Endothelial cell (in vitro differentiated cells): ENCODE measurements around the gene IFT22. TPM values are rescaled to one million over a fixed set of nuclear protein-coding genes. Genes with fewer than 3 reads are reported as not detected.
"Not testable (repeated sequence)": the region's sequence is repeated elsewhere in the genome, so short reads cannot be mapped to it uniquely, and the experiment has no call there.

ENCODE experiments used
- DNase-seq: peaks from one replicate; pipeline ENCODE4 v3.0.0; 2021; ENCODE audit warnings: low spot score
- H3K27ac Mint-ChIP-seq: one replicate; pipeline ENCODE4 v1.8.0; 2021; ENCODE audit warnings: mixed read lengths, inconsistent platforms; ENCODE audit not compliant: unreplicated experiment
- H3K27me3 Mint-ChIP-seq: one replicate; pipeline ENCODE4 v1.8.0; 2021; ENCODE audit warnings: mild to moderate bottlenecking, moderate library complexity, mixed read lengths, inconsistent platforms; ENCODE audit not compliant: unreplicated experiment
- H3K36me3 Mint-ChIP-seq: one replicate; pipeline ENCODE4 v1.8.0; 2021; ENCODE audit warnings: mild to moderate bottlenecking, low read depth, mixed read lengths, inconsistent platforms; ENCODE audit not compliant: unreplicated experiment
- H3K4me1 Mint-ChIP-seq: one replicate; pipeline ENCODE4 v1.8.0; 2021; ENCODE audit warnings: mild to moderate bottlenecking, mixed read lengths, inconsistent platforms; ENCODE audit not compliant: unreplicated experiment
- H3K4me3 Mint-ChIP-seq: one replicate; pipeline ENCODE4 v1.8.0; 2021; ENCODE audit warnings: mild to moderate bottlenecking, mixed read lengths, inconsistent platforms; ENCODE audit not compliant: unreplicated experiment
- H3K9me3 Mint-ChIP-seq: one replicate; pipeline ENCODE4 v1.8.0; 2021; ENCODE audit warnings: mixed read lengths, inconsistent platforms; ENCODE audit not compliant: unreplicated experiment
- total RNA-seq: library from RNA; stranded (reverse); fragmentation: NEBNext Ultra II Directional; extraction: Animal tissue kit (Norgen Biotek cat#: 25700); gene quantifications from one replicate; pipeline ENCODE4 v1.2.1, GENCODE V29; 2021; ENCODE audit not compliant: unreplicated experiment
- TF ChIP-seq, protein P1 (sequence below): fragments of 200-600 bp; sonication (generic); IDR thresholded peaks from one replicate; pipeline ENCODE4 v1.5.0; 2021; ENCODE audit warnings: antibody characterized with exemption; ENCODE audit not compliant: unreplicated experiment

The IFT22 gene
- total RNA-seq, 1 donor from 2014 or later, result 25.8 TPM

- Mint-ChIP-seq H3K27ac (no peak overlapping the region), H3K36me3 (no peaks in the 10 kb centered on the region), H3K4me3 (no peak overlapping the region), H3K9me3 (no peaks in the 10 kb centered on the region), H3K4me1 (no peaks in the 10 kb centered on the region), H3K27me3 (no peaks in the 10 kb centered on the region)
- TF ChIP-seq, protein P1, sequence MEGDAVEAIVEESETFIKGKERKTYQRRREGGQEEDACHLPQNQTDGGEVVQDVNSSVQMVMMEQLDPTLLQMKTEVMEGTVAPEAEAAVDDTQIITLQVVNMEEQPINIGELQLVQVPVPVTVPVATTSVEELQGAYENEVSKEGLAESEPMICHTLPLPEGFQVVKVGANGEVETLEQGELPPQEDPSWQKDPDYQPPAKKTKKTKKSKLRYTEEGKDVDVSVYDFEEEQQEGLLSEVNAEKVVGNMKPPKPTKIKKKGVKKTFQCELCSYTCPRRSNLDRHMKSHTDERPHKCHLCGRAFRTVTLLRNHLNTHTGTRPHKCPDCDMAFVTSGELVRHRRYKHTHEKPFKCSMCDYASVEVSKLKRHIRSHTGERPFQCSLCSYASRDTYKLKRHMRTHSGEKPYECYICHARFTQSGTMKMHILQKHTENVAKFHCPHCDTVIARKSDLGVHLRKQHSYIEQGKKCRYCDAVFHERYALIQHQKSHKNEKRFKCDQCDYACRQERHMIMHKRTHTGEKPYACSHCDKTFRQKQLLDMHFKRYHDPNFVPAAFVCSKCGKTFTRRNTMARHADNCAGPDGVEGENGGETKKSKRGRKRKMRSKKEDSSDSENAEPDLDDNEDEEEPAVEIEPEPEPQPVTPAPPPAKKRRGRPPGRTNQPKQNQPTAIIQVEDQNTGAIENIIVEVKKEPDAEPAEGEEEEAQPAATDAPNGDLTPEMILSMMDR, result no peak
- DNase-seq, result no peak
Observed at GRCh38 chr7:101273206-101273605, 48.4 kb downstream of the IFT22 start.

DNA sequence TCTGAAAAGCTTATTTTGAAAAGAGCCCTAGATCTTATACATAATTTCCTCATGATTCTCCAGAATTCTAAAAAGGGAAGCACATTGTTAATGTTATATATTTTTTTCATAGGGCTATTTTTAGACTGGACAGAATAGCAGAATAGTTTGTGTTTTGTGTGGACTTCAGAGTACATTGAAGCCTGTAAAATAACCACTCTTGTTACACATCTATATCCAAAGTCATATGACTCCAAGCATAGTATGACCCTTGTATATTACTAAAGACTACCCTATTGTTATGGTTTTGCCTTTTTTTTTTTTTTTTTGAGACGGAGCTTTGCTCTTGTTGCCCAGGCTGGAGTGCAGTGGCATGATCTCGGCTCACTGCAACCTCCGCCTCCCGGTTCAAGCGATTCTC is 50.6 kb downstream of the IFT22 start:
- H3K36me3 Mint-ChIP-seq, result no peaks in the 10 kb centered on the region
- no peak for DNase-seq
- no peak overlapping the region for H3K27ac Mint-ChIP-seq
- no peaks in the 10 kb centered on the region for H3K9me3 Mint-ChIP-seq
- TF ChIP-seq, protein P1, result no peak
- no peaks in the 10 kb centered on the region for H3K4me1 Mint-ChIP-seq
- no peak overlapping the region for H3K4me3 Mint-ChIP-seq
- peaks cover 2% of the 10 kb centered on the region for H3K27me3 Mint-ChIP-seq

DNA sequence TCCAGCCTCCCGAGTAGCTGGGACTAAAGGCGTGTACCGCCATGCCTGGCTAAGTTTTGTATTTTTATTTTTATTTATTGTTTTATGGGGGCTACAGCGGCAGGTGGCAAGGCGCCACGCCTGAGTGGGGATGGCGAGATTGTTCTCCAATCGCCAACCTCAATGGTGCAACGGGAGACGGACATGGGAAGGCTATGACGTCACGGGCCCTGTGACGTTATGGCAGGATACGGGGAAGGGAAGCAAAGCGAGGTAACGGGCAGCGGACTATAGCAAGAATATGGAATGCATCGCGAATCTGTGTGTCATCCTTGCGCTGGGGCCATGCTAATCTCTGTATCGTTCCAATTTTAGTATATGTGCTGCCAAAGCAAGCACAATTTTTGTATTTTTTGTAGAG is 51.9 kb downstream of the IFT22 start:
- Mint-ChIP-seq H3K27ac (no peak overlapping the region), H3K4me1 (no peaks in the 10 kb centered on the region), H3K4me3 (no peak overlapping the region), H3K27me3 (peaks cover 5% of the 10 kb centered on the region), H3K9me3 (no peaks in the 10 kb centered on the region), H3K36me3 (no peaks in the 10 kb centered on the region)
- TF ChIP-seq, protein P1, result no peak
- no peak for DNase-seq

DNA sequence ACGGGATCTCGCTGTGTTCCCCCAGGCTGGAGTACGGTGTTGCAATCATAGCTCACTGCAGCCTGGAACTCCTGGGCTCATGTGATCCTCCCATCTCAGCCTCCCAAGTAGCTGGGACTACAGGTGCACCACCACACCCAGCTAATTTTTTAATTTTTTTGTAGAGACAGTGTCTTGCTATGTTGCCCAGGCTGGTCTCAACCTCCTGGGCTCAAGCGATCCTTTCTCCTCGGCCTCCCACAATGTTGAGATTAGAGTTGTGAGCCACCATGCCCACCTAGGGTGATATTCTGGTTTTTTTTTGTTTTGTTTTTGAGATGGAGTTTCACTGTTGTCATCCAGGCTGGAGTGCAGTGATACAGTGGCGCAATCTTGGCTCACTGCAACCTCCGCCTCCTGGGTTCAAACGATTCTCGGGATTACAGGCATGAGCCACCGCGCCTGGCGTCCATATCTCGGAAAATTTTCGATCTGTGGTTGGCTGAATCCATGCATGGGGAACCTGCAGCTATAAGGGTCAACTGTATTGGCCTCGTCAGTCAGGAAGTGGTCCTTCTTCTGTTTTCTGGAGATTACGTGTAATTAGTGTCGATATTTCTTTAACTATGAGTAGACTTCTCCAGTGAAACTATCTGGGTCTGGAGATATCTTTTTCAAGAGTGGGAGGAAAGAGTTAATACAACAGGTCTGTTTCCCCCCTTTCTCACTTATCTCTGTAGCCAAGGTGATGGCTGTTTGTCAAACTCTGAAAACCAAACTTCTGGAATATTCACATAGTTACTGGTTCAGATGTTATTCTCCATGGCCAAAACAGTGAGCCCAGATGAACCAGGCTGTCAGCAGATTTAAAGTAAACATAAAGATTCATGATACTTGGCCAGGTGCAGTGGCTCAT is 55.7 kb downstream of the IFT22 start:
- Mint-ChIP-seq H3K27me3 (peaks cover 5% of the 10 kb centered on the region), H3K27ac (no peak overlapping the region)

DNA sequence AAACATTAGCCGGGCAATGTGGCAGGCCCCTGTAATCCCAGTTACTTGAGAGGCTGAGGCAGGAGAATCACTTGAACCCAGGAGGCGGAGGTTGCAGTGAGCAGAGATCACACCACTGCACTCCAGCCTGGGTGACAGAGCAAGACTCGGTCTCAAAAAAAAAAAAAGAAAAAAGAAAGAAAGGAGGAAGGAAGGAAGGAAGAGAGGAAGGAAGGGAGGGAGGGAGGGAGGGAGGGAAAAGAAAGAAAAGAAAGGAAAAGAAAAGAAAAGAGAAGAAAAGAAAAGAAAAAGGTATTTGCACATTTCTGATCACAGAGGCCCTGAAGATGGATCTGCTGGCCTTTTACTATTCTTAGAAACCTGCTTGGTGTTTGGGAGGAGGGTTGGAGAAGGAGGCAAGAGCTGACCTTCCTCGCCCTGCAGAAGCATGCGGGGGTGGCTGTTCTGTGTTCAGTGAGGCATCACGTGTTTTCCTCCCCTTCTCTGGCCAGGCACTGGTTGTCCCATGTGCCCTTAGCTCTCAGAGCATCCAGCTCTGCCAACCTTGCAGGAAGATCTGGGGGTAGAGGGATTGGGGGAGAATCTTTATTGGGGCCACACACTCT is 57.4 kb downstream of the IFT22 start:
- not testable (repeated sequence) for H3K36me3 Mint-ChIP-seq, H3K27me3 Mint-ChIP-seq, DNase-seq, H3K4me3 Mint-ChIP-seq, H3K9me3 Mint-ChIP-seq, H3K4me1 Mint-ChIP-seq, H3K27ac Mint-ChIP-seq

More for the DNA sequence above, 55.7 kb downstream of the IFT22 start:
- TF ChIP-seq, protein P1, result no peak
- no peak for DNase-seq
- H3K9me3 Mint-ChIP-seq, result no peaks in the 10 kb centered on the region
- no peaks in the 10 kb centered on the region for H3K36me3 Mint-ChIP-seq
- H3K4me3 Mint-ChIP-seq, result no peak overlapping the region
- no peaks in the 10 kb centered on the region for H3K4me1 Mint-ChIP-seq

Other genes starting within 250 kb of the IFT22 start
- gene TRIM56, start 236.3 kb downstream of the IFT22 start, total RNA-seq, result 5.3 TPM
- 0.80 TPM for gene SERPINE1, start 194.7 kb downstream of the IFT22 start, total RNA-seq
- 45.6 TPM for gene AP1S1, start 167.3 kb downstream of the IFT22 start, total RNA-seq
- 0.77 TPM for gene VGF, start 156.2 kb downstream of the IFT22 start, total RNA-seq
- not detected for gene NAT16, start 141.5 kb downstream of the IFT22 start, total RNA-seq
- not detected for gene MOGAT3, start 120.8 kb downstream of the IFT22 start, total RNA-seq
- 73.0 TPM for gene PLOD3, start 104.2 kb downstream of the IFT22 start, total RNA-seq
- 71.5 TPM for gene ZNHIT1, start 103.6 kb downstream of the IFT22 start, total RNA-seq
- gene CLDN15, start 84.0 kb downstream of the IFT22 start, total RNA-seq, result 10.5 TPM
- gene FIS1, start 76.7 kb downstream of the IFT22 start, total RNA-seq, result 150 TPM
- 6.1 TPM for gene COL26A1, start 41.1 kb upstream of the IFT22 start, total RNA-seq